HEK293T (cell line): Measurements from ENCODE around the gene GSDME.

ENCODE experiments used
- CTCF ChIA-PET: fragments of 350-600 bp; formaldehyde crosslinking; extraction: SDS; loops from one replicate; lab custom pipeline; 2021; ENCODE audit warnings: antibody characterized with exemption, inconsistent platforms; lab: Yijun Ruan, JAX
- POLR2A ChIA-PET: fragments of 350-600 bp; formaldehyde crosslinking; extraction: SDS; loops from one replicate; lab custom pipeline; 2020; ENCODE audit warnings: antibody characterized with exemption, inconsistent platforms; lab: Yijun Ruan, JAX
- DNase-seq: peaks from one replicate; pipeline ENCODE4 v3.0.0; 2012; ENCODE audit warnings: mixed read lengths; ENCODE audit errors: extremely low spot score
- ARNT ChIP-seq: fragments of 450-650 bp; IDR thresholded peaks from 2 replicates; pipeline ENCODE4 v1.6.1; 2017; ENCODE audit warnings: mild to moderate bottlenecking
- BHLHE40 ChIP-seq: fragments of 450-650 bp; IDR thresholded peaks from 2 replicates; pipeline ENCODE4 v1.6.1; 2016; ENCODE audit warnings: mild to moderate bottlenecking, moderate library complexity, borderline replicate concordance
- CTBP1 ChIP-seq: fragments of 450-650 bp; IDR thresholded peaks from 2 replicates; pipeline ENCODE4 v1.6.1; 2016; ENCODE audit warnings: borderline replicate concordance
- ELF4 ChIP-seq: fragments of 450-650 bp; IDR thresholded peaks from 2 replicates; pipeline ENCODE4 v1.6.1; 2017; ENCODE audit warnings: antibody characterized with exemption
- FOXA1 ChIP-seq: fragments of 450-650 bp; IDR thresholded peaks from 2 replicates; pipeline ENCODE4 v1.6.1; 2016; ENCODE audit warnings: mild to moderate bottlenecking
- FOXK2 ChIP-seq: fragments of 450-650 bp; IDR thresholded peaks from 2 replicates; pipeline ENCODE4 v1.6.1; 2016; ENCODE audit warnings: mild to moderate bottlenecking
- FOXM1 ChIP-seq: fragments of 450-650 bp; IDR thresholded peaks from 2 replicates; pipeline ENCODE4 v1.6.1; 2017; ENCODE audit warnings: mild to moderate bottlenecking, borderline replicate concordance
- HDGF ChIP-seq: fragments of 450-650 bp; IDR thresholded peaks from 2 replicates; pipeline ENCODE4 v1.6.1; 2017; ENCODE audit warnings: antibody characterized with exemption, borderline replicate concordance
- L3MBTL2 ChIP-seq: fragments of 450-650 bp; conservative IDR thresholded peaks from 2 replicates; pipeline ENCODE4 v1.6.1; 2016; ENCODE audit warnings: mild to moderate bottlenecking
- LEF1 ChIP-seq: fragments of 450-650 bp; IDR thresholded peaks from 2 replicates; pipeline ENCODE4 v1.6.1; 2017; ENCODE audit warnings: mild to moderate bottlenecking, borderline replicate concordance
- NFRKB ChIP-seq: fragments of 450-650 bp; IDR thresholded peaks from 2 replicates; pipeline ENCODE4 v1.6.1; 2016; ENCODE audit warnings: mild to moderate bottlenecking, moderate library complexity
- PKNOX1 ChIP-seq: fragments of 450-650 bp; IDR thresholded peaks from 2 replicates; pipeline ENCODE4 v1.6.1; 2016
- SP1 ChIP-seq: fragments of 450-650 bp; IDR thresholded peaks from 2 replicates; pipeline ENCODE4 v1.6.1; 2017
- SUZ12 ChIP-seq: fragments of 450-650 bp; IDR thresholded peaks from 2 replicates; pipeline ENCODE4 v1.6.1; 2016; ENCODE audit warnings: mild to moderate bottlenecking
- TARDBP ChIP-seq: fragments of 450-650 bp; IDR thresholded peaks from 2 replicates; pipeline ENCODE4 v1.6.1; 2016
- ZNF384 ChIP-seq: fragments of 450-650 bp; IDR thresholded peaks from 2 replicates; pipeline ENCODE4 v1.6.1; 2016

Gene GSDME

GRCh38 chr7:24733414-24734060, 23.7 kb downstream of the GSDME start:
- DNase-seq = no peak
- TF ChIP-seq CTBP1 (no peak), HDGF (no peak), SUZ12 (no peak), ZNF384 (no peak), FOXK2 (no peak), L3MBTL2 (no peak), SP1 (no peak), ARNT (no peak), NFRKB (no peak), LEF1 (no peak), PKNOX1 (no peak), FOXA1 (no peak), FOXM1 (no peak), ELF4 (no peak), BHLHE40 (no peak), TARDBP (no peak)
- ChIA-PET POLR2A (no interaction called here), CTCF (no interaction called here)

- ChIA-PET CTCF (no interaction called here), POLR2A (no interaction called here)
- no peak for TF ChIP-seq SP1
- DNase-seq = no peak
Observed at GRCh38 chr7:24732646-24733413, 24.4 kb downstream of the GSDME start.

- TF ChIP-seq BHLHE40 = no peak
- TF ChIP-seq SP1 = no peak
- TF ChIP-seq L3MBTL2 = no peak
- TF ChIP-seq FOXK2 = no peak
- no peak for TF ChIP-seq CTBP1
- no peak for TF ChIP-seq FOXM1
- TF ChIP-seq TARDBP = no peak
- TF ChIP-seq NFRKB = no peak
- TF ChIP-seq SUZ12 = no peak
- TF ChIP-seq HDGF = no peak
- no peak for TF ChIP-seq ARNT
- TF ChIP-seq ZNF384 = no peak
- TF ChIP-seq FOXA1 = no peak
- no peak for TF ChIP-seq PKNOX1
- no peak for TF ChIP-seq ELF4
- TF ChIP-seq LEF1 = no peak
- DNase-seq = no peak
- ChIA-PET POLR2A (interaction anchor here (1.0 kb wide), 1 partner anchor 394 kb away, joined by 3 read pairs; the partner anchor contains the start of gene CYCS), CTCF (no interaction called here)
Observed at GRCh38 chr7:24731313-24731712, 26.0 kb downstream of the GSDME start.

- no peak for TF ChIP-seq LEF1
- no peak for TF ChIP-seq ARNT
- no peak for TF ChIP-seq NFRKB
- no peak for TF ChIP-seq PKNOX1
- TF ChIP-seq CTBP1 = no peak
- TF ChIP-seq SUZ12 = no peak
- TF ChIP-seq L3MBTL2 = no peak
- TF ChIP-seq HDGF = no peak
- TF ChIP-seq BHLHE40 = no peak
- TF ChIP-seq SP1 = no peak
- TF ChIP-seq FOXK2 = no peak
- no peak for TF ChIP-seq TARDBP
- no peak for TF ChIP-seq FOXM1
- TF ChIP-seq ZNF384 = no peak
- TF ChIP-seq ELF4 = no peak
- TF ChIP-seq FOXA1 = no peak
- DNase-seq = no peak
- ChIA-PET CTCF (no interaction called here), POLR2A (no interaction called here)
Observed at GRCh38 chr7:24730018-24730369, 27.3 kb downstream of the GSDME start.

- ChIA-PET CTCF (no interaction called here), POLR2A (no interaction called here)
Observed at GRCh38 chr7:24729365-24730017, 27.8 kb downstream of the GSDME start.

More at GRCh38 chr7:24729365-24730017, 27.8 kb downstream of the GSDME start:
- no peak for DNase-seq
- TF ChIP-seq ELF4 = no peak
- TF ChIP-seq CTBP1 = no peak
- no peak for TF ChIP-seq TARDBP
- no peak for TF ChIP-seq LEF1
- no peak for TF ChIP-seq SUZ12
- TF ChIP-seq SP1 = no peak
- no peak for TF ChIP-seq ARNT
- TF ChIP-seq FOXA1 = no peak
- no peak for TF ChIP-seq PKNOX1
- no peak for TF ChIP-seq HDGF
- TF ChIP-seq FOXM1 = no peak
- no peak for TF ChIP-seq FOXK2
- no peak for TF ChIP-seq L3MBTL2
- TF ChIP-seq BHLHE40 = no peak
